NCI-H1092 treated with DMSO at 0.1 percent for 48 hours (cell line): Measurements from ENCODE around the gene DHRS7C.

Source experiments
- DNase-seq: peaks from one replicate; lab custom pipeline; 2025; lab: John Stamatoyannopoulos, UW

Gene DHRS7C

GRCh38 chr17:9790889-9791876 lies at the start of gene DHRS7C:
Gene DHRS7C (minus strand): TSS chr17:9791592. CDS start chr17:9791284, 308 bp downstream.
- no peak for DNase-seq

GRCh38 chr17:9839433-9839832 lies 48.0 kb upstream of the DHRS7C start:
- no peak for DNase-seq

GRCh38 chr17:9837551-9838471 lies 46.4 kb upstream of the DHRS7C start:
- no peak for DNase-seq

- no peak for DNase-seq
These were observed 42.5 kb upstream of the DHRS7C start for GRCh38 chr17:9833922-9834321.

GRCh38 chr17:9830711-9831110 lies 39.3 kb upstream of the DHRS7C start:
- no peak for DNase-seq

GRCh38 chr17:9829343-9829742 lies 38.0 kb upstream of the DHRS7C start:
- DNase-seq = no peak

- DNase-seq = no peak
These were observed 37.2 kb upstream of the DHRS7C start for GRCh38 chr17:9828296-9829295.

GRCh38 chr17:9825641-9826150 lies 34.3 kb upstream of the DHRS7C start, which contains the start of gene GLP2R:
Gene GLP2R (plus strand): TSS chr17:9825924. CDS start chr17:9826064, 140 bp downstream.
- no peak for DNase-seq

- DNase-seq = no peak
These were observed 33.5 kb upstream of the DHRS7C start for GRCh38 chr17:9824797-9825338.

GRCh38 chr17:9824094-9824493 lies 32.7 kb upstream of the DHRS7C start:
- DNase-seq = no peak

GRCh38 chr17:9821921-9822320 lies 30.5 kb upstream of the DHRS7C start, which contains the start of gene GSG1L2:
Gene GSG1L2 (minus strand): TSS chr17:9822079. CDS start chr17:9822071, 8 bp downstream.
- no peak for DNase-seq

GRCh38 chr17:9820448-9820847 lies 29.1 kb upstream of the DHRS7C start:
- DNase-seq = no peak

- DNase-seq = no peak
These were observed 27.4 kb upstream of the DHRS7C start for GRCh38 chr17:9818760-9819159.

- no peak for DNase-seq
These were observed 25.7 kb upstream of the DHRS7C start for GRCh38 chr17:9817086-9817485.

- DNase-seq = no peak
These were observed 25.1 kb upstream of the DHRS7C start for GRCh38 chr17:9816472-9816871.

GRCh38 chr17:9814337-9814945 lies 23.0 kb upstream of the DHRS7C start:
- no peak for DNase-seq

- DNase-seq = no peak
These were observed 21.8 kb upstream of the DHRS7C start for GRCh38 chr17:9813166-9813565.

- no peak for DNase-seq
These were observed 20.1 kb upstream of the DHRS7C start for GRCh38 chr17:9811537-9811936.

- no peak for DNase-seq
These were observed 19.7 kb upstream of the DHRS7C start for GRCh38 chr17:9811086-9811485.
